Right atrium auricular region (tissue), 2 donors: ENCODE data around the gene POTEM. TPM values are rescaled to one million over a fixed set of nuclear protein-coding genes. Genes with fewer than 3 reads are reported as not detected.
"Not testable (repeated sequence)": the region's sequence is repeated elsewhere in the genome, so short reads cannot be mapped to it uniquely, and the experiment has no call there.

Experiments used
- DNase-seq: peaks from one replicate; pipeline ENCODE4 v3.0.0-alpha.2; 2019; ENCODE audit warnings: low spot score
- H3K27ac ChIP-seq, 2 donors: fragments of 200-600 bp; sonication (generic); 1 replicate in 1 of 2; 2 replicates in 1 of 2; pipeline ENCODE4 v1.5.1; 2016 to 2019
- H3K27me3 ChIP-seq, 2 donors: fragments of 200-600 bp; sonication (generic); one replicate each; pipeline versions ENCODE4 v1.5.1 to v1.6.0; 2017 to 2019
- H3K36me3 ChIP-seq: fragments of 200-600 bp; sonication (generic); one replicate; pipeline ENCODE4 v1.5.1; 2016
- H3K4me1 ChIP-seq, 2 donors: fragments of 200-600 bp; sonication (generic); one replicate each; pipeline versions ENCODE4 v1.5.1 to v1.6.0; 2017 to 2019
- H3K4me3 ChIP-seq, 2 donors: fragments of 200-600 bp; sonication (generic); 1 replicate in 1 of 2; 2 replicates in 1 of 2; pipeline ENCODE4 v1.5.1; 2017 to 2019; ENCODE audit warnings: mild to moderate bottlenecking in 1 of 2, moderate library complexity in 1 of 2
- H3K9me3 ChIP-seq, 2 donors: fragments of 200-600 bp; sonication (generic); one replicate each; pipeline ENCODE4 v1.5.1; 2019
- total RNA-seq, 2 donors: library from RNA; depleted of rRNA; stranded (reverse); fragments of >200 nt; gene quantifications; one replicate each; pipeline ENCODE4 v1.1.0, GENCODE V29; 2016

POTEM gene
- total RNA-seq: not detected

- H3K4me3 ChIP-seq, H3K4me1 ChIP-seq, H3K27ac ChIP-seq, H3K27me3 ChIP-seq, H3K36me3 ChIP-seq, H3K9me3 ChIP-seq, DNase-seq: not testable (repeated sequence)
Observed at GRCh38 chr14:18967134-18967533, at the start of gene POTEM. Gene POTEM (plus strand): TSS chr14:18967434. CDS start chr14:18967486, 52 bp downstream.

DNA sequence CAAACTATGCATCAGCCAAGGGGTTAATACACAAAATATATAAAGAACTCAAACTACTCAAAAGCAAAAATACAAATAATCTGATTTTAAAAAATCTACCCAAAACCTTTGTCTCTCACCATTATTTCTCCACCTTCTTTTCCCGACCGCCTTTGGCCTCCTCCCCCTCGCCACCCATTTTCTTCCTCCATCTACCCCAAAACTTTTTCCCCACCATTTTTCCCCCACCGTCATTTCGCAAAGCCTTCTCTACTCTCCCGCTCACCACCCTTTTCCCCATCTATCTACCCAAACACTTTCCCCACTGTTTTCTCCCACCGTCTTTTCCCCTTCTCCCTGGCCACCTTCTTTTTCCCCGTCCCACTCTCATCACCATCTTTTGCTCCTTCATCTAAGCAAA lies 48.9 kb upstream of the POTEM start:
- DNase-seq, H3K4me3 ChIP-seq, H3K9me3 ChIP-seq, H3K27ac ChIP-seq, H3K4me1 ChIP-seq, H3K27me3 ChIP-seq, H3K36me3 ChIP-seq: not testable (repeated sequence)

DNA sequence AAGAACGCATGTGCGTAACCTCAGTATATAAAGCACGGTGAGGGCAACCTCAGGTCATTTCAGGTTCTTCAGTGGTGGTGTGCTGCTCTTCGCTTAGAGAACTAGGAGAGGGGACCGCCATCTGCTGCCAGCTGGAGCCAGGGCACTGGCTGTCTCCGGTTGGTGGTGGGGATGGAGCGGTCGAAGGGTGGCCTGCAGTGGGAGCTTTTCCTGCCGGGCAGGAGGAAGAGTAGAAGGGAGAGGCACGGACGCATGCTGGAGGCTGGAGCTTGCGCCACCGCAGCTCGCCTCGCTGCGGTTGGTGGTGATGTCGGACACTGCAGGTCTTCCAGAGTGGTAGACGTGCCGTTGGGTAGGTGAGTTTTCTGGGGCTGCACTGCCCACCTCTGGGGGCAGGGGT lies 47.2 kb upstream of the POTEM start:
- not testable (repeated sequence) for H3K36me3 ChIP-seq, DNase-seq, H3K27ac ChIP-seq, H3K4me1 ChIP-seq, H3K9me3 ChIP-seq, H3K27me3 ChIP-seq, H3K4me3 ChIP-seq

- DNase-seq, H3K27me3 ChIP-seq, H3K4me1 ChIP-seq, H3K27ac ChIP-seq, H3K4me3 ChIP-seq, H3K36me3 ChIP-seq, H3K9me3 ChIP-seq: not testable (repeated sequence)
Observed at GRCh38 chr14:18921055-18921701, 46.1 kb upstream of the POTEM start.

DNA sequence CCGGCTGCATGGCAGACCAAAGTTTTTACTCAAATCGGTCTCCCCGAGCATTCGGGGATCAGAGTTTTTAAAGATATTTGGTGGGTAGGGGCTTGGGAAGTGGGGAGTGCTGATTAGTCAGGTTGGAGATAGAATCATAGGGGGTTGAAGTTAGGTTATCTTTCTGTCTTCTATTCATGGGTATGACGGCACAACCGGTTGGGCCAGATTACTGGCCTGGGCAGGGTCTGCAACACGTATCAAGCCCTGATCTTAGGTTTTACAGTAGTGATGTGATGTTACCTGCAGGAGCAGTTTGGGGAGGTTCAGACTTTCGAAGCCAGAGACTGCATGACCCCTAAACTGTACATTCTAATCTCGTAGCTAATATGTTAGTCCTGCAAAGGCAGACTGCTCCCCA lies 30.4 kb upstream of the POTEM start:
- not testable (repeated sequence) for H3K9me3 ChIP-seq, H3K4me1 ChIP-seq, H3K4me3 ChIP-seq, H3K27ac ChIP-seq, H3K36me3 ChIP-seq, H3K27me3 ChIP-seq, DNase-seq

DNA sequence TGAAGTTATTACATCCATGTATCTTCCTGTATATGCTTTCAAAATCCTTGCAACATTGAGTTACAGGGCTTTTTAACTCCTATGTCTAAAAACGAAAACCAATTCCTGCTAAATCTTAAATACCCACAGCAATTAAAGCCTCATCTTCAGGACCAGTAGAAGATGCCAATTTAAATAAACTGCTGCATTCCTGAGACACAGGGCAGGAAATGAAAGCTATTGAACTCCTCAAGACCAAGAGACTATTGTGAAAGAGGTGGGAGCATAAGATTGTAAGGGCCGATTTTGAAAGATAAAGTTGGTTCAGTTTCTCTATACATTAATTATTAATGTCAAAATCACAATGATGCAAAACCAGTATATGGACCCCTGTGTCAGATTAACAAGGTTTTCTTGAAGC lies 28.5 kb upstream of the POTEM start:
- not testable (repeated sequence) for H3K36me3 ChIP-seq, H3K4me3 ChIP-seq, H3K4me1 ChIP-seq, H3K27ac ChIP-seq, DNase-seq, H3K27me3 ChIP-seq, H3K9me3 ChIP-seq

DNA sequence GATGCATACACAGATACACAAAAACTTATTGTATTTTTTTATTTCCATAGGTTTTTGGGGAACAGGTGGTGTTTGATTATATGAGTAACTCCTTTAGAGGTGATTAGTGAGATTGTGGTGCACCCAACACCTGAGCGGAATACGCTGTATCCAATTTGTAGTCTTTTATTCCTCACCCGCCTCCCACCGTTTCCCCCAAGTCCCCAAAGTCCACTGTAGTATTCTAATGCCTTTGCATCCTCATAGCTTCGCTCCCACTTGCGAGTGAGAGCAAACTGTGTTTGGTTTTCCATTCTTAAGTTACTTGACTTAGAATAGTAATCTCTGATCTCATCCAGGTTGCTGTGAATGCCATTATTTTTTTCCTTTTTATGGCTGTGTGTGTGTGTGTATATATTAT lies 17.3 kb upstream of the POTEM start:
- H3K27me3 ChIP-seq, H3K4me1 ChIP-seq, H3K9me3 ChIP-seq, H3K36me3 ChIP-seq, H3K27ac ChIP-seq, H3K4me3 ChIP-seq: not testable (repeated sequence)
- peak; percentile 56 for DNase-seq

DNA sequence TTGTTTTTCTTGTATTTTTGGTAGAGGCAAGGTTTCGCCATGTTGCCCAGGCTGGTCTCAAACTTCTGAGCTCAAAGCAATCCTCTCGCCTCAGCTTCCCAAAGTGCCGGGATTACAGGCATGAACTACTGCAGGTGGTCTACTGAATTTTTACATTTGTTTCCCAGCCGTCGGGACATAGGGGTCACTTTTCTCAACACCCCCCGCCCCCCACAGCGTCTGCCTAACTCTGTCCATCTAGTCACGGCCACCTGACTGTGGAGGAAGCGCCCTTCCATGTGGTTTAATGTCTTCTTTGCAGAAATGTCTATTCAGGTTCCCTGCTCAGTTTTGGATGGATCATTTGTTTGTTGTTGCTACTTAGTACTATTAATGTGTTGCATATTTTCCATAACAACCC lies 14.1 kb upstream of the POTEM start:
- not testable (repeated sequence) for H3K4me1 ChIP-seq, H3K36me3 ChIP-seq, H3K4me3 ChIP-seq, H3K9me3 ChIP-seq, H3K27me3 ChIP-seq, H3K27ac ChIP-seq
- peak; percentile 55 for DNase-seq

GRCh38 chr14:18955816-18956215 lies 11.4 kb upstream of the POTEM start:
- DNase-seq, H3K4me3 ChIP-seq: not testable (repeated sequence)

GRCh38 chr14:18961576-18961975 lies 5.7 kb upstream of the POTEM start:
- not testable (repeated sequence) for H3K27ac ChIP-seq, DNase-seq, H3K27me3 ChIP-seq, H3K4me1 ChIP-seq, H3K4me3 ChIP-seq, H3K36me3 ChIP-seq, H3K9me3 ChIP-seq

More at GRCh38 chr14:18955816-18956215, 11.4 kb upstream of the POTEM start:
- not testable (repeated sequence) for H3K27ac ChIP-seq, H3K4me1 ChIP-seq, H3K27me3 ChIP-seq, H3K9me3 ChIP-seq, H3K36me3 ChIP-seq

DNA sequence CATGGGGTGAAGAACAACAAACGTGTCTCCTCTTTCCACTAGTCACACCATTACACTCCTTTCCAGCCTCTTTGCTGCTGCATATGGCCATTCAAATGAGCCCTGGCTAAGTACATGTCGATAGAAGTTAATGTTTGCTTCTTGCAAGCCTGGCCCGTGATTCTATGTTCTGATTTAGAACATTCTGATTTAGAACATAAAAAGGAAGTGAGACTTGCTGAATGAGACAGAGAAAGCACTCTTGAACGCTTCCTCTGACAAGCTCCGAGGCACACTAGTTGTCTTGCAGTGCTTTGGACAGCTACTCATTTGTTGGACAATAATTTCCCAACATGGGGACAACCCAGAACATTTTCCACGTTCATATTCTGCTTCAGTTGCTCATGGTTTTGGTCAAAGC lies 5.1 kb upstream of the POTEM start:
- H3K4me3 ChIP-seq, H3K27ac ChIP-seq, DNase-seq, H3K9me3 ChIP-seq, H3K4me1 ChIP-seq, H3K36me3 ChIP-seq, H3K27me3 ChIP-seq: not testable (repeated sequence)

DNA sequence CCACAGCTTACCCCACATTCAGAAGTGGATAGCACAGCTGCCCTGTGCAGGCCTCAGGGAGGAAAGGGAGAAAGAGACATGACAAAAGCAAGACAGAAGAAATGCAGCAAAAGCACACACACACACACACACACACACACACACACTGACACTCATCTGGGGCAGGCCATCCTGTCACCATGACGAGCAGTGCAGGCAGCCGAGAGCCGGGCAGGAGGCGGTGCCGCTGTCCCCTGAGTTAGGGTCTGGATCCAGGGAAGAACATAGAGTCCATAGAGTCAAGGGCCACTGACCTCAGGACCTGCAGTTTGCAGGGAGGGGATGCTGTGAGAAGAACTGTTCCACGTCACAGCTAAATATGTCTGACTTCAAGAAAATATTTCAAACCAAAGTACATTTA lies 4.0 kb upstream of the POTEM start:
- H3K36me3 ChIP-seq, H3K27me3 ChIP-seq, H3K9me3 ChIP-seq, H3K4me3 ChIP-seq, H3K4me1 ChIP-seq, H3K27ac ChIP-seq, DNase-seq: not testable (repeated sequence)

- not testable (repeated sequence) for H3K9me3 ChIP-seq, H3K4me3 ChIP-seq, H3K36me3 ChIP-seq, DNase-seq, H3K27ac ChIP-seq, H3K4me1 ChIP-seq, H3K27me3 ChIP-seq
Observed at GRCh38 chr14:18964878-18965277, 2.4 kb upstream of the POTEM start.

GRCh38 chr14:19002566-19002965 lies 35.3 kb downstream of the POTEM start:
- not testable (repeated sequence) for H3K27me3 ChIP-seq, H3K9me3 ChIP-seq, H3K4me3 ChIP-seq, DNase-seq, H3K4me1 ChIP-seq, H3K27ac ChIP-seq, H3K36me3 ChIP-seq

DNA sequence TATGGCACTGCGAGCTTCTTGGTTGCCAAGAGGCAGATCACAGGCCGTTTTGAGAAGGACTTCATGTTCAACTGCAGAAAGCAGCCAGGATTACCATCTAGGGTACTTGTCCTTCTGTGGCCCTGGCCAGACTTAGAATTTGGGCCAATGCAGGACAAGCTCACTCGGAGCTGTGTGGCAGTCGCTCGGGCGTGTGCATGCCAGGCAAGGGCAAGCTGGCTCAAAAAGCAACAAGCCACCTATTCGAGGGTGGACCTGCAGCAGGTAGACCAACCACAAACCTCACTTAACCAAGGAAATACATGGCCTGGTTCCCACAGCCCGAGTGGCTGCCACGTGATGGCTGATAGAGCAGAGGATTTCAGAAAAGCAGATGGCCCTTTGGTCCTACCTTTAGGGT lies 39.3 kb downstream of the POTEM start:
- not testable (repeated sequence) for H3K36me3 ChIP-seq, H3K4me1 ChIP-seq, H3K27me3 ChIP-seq, H3K27ac ChIP-seq, DNase-seq, H3K9me3 ChIP-seq, H3K4me3 ChIP-seq

DNA sequence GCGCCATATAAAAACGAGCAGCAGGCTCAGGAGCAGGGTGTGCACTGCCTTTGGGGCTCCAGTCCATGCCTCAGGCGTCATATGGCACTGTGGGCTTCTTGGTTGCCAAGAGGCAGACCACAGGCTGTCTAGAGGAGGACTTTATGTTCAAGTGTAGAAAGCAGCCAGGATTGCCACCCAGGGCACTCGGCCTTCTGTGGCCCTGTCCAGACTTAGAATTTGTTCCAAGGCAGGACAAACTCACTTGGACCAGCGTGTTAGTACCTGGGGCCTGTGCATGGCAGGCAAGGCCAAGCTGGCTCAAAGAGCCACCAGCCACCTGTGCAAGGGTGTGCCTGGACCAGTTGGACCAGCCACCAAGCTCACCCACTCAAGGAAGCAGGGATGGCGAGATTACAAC lies 40.4 kb downstream of the POTEM start:
- H3K4me1 ChIP-seq, H3K4me3 ChIP-seq, H3K36me3 ChIP-seq, H3K9me3 ChIP-seq, H3K27ac ChIP-seq, H3K27me3 ChIP-seq, DNase-seq: not testable (repeated sequence)
